ENCODE data around the gene SMS.
"Not testable (repeated sequence)": the region's sequence is repeated elsewhere in the genome, so short reads cannot be mapped to it uniquely, and the experiment has no call there.

The SMS gene

DNA sequence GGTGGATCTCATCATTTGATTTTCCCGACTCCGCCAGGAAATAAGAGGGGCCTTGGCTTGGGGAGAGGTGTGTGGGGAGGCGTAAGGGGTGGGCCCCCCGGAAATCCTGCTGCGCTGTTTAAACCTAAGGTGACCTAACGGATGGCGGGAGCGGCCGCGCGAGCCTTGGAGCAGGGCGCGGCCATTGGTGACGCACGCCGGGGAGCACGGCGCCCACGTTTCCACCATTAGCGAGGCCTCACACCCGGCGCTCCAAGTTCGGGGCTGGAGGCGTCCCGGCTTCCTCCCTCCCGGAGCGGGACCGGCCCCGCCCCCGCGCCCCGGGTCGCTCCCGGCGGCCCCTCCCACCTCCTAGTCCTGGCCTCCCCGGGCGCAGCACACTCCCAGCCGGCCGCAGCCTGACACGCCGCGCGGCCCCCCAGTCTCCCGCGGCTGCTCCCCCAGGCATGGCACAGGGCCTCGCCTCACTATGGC lies at the start of gene SMS:
TSS of gene SMS (plus strand) at position 354 of the 474 bp plus-strand sequence. CDS start at position 470, 116 bp downstream.
- DNase-seq: peak in 1 of 2 experiments; percentile 6

DNA sequence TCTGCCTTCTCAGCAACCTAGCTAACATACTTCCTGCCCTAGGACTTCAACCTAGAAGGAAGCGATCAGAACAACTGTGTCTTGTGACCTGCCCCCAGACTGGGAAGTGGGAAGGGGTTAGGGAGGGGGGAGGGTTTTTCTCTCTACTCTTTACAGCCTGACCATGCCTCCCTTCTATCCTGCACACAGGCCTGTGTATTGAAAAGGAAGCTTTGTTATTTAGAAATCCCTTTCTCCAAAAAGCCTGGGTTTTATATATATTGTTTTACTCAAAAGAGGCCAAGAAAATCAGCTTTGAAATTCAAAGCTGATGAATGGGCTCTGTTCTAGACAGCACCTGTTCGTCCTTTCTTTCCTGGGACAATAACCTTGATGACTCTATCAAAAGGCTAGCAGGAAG lies 35.2 kb upstream of the SMS start:
- DNase-seq: no peak

DNA sequence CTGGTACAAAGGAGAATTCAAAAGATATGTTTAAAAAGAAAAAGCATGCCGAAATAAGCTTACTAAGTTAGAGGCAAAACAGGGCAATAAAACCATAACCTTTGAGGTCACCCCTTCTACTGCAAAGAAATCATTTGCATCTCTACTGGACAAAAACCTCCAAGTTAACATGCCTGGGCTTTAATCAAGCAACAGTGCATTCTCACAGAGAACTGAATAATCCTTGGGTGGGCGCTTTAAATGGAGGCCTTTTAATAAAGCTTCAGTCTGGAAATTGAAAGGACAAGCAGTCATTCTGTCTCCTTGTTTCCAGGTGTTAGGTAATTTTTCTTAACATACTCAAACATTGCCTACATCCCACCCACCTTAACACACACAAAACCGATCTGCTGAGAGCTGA lies 34.6 kb upstream of the SMS start:
- no peak for DNase-seq

DNA sequence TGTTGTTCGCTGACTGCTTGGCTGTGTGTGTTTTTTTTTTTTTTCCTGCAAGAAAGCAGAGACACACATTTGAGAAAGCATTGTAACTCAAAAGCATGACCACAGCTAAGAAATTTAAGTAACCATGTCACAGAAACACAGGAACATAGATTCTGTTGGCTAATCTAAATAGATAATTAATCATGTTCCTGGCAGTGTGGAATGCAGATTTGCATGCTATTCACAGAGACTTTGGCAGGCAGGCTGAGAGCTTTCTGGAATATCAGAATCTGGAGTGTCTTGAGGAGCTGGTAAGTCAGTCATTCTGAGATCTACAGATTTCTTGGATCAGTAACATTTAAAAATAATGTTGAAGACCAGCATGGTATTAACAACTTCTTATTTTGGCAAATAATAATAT lies 33.2 kb upstream of the SMS start:
- no peak for DNase-seq

DNA sequence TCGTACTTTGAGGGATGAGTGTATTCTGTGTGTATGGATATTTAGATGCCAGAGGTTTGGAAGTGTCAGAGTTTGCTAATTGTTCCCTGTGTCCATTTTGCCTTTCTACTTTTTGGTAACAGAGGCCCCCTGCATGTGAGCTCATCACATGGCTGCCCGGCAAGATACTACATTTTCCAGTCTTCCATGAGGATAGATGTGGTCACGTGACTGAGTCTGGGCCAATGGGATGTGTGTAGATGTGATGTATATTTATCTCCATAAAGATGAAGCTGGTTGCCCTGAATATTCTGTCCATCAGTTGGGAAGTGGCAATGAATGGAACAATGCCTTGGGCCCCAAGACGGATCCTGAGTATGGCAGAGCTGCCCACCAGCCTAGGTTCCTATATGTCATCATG lies 29.0 kb upstream of the SMS start:
- no peak for DNase-seq

DNA sequence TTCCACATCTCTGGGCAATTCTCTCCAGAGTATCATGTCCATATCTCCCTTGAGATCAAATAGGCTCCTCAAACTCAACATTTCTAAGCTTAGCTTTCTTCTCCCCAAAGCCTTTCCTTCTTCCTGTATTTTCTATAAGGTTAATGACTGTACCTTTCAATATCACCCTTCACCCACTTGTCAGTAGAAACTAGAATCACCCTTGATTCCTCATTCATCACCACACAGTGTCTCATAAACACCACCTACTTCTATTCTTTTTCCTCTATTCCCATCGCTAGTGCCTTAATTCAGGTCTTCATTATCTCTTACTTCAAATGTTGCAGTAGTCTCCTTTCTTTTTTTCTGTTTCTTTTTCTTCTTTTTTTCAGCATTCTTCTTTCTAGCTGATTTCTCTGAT lies 28.3 kb upstream of the SMS start:
- no peak for DNase-seq

DNA sequence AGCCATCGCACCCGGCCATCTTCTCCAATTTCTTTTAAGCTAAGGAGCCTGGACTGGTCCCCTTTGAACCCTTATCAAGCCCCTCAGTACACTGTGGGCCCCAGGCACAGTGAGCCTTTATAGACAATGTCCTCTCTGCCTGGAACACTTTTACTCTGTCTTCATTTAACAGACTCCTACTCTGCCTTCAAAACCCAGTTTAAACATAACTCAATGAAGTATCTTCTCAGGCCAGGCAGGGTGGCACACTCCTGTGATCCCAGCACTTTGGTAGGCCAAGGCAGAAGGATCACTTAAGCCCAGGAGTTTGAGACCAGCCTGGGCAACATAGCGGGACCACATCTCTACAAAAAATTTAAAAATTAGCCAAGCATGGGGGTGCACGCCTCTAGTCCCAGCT lies 27.5 kb upstream of the SMS start:
- DNase-seq: no peak

DNA sequence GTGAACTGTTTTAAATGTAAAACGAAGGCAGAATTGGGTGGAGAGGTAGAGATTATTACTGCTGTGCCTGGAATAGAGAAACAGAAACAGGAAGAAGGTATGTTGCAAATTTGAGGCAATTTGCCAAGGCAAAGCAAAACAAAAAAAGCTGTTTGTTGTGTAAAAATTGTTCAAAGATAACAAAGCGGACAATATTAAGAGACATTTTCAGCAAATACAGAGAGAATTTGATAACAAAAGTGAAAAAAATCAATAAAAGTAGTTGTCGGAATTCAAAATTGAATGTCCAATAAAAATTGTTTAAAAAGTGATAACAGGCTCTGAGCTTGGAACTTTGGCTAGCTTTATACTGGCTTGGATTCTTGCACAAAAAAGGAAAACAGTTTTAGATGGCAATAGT lies 14.4 kb upstream of the SMS start:
- no peak for DNase-seq

DNA sequence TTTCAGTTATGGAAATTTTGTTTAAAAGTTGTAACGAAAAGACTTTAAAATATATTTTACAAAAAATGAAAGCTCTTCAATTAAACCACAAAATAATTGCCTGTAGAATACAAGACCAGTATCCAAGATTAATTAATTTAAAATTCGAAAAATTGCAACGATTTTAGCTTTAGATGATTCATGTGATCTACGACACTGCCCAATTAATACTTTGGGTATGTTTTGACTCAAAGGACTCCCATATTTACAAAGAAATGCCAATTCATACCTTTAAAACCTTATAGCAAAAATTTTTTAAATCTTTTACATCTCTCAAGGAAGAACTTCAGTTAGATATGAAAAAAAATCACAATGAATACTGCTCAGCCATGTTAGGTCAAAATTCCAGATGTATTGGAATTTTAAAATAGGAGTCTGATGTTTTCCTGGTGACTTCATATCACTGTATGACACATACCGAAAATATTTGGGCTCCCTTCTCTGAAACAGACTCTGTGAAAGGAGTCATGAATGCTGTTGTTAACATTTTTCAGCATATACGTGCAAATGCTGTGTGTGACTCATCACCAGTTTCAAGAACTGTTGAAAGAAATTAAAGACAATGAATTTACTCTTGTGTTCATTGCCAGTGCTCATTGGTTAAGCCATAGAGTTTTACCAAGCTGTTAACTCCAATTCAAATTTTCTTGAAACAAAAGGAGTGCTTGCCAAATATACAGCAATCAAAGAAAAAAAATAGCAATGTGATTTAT lies 13.8 kb upstream of the SMS start:
- DNase-seq: no peak

DNA sequence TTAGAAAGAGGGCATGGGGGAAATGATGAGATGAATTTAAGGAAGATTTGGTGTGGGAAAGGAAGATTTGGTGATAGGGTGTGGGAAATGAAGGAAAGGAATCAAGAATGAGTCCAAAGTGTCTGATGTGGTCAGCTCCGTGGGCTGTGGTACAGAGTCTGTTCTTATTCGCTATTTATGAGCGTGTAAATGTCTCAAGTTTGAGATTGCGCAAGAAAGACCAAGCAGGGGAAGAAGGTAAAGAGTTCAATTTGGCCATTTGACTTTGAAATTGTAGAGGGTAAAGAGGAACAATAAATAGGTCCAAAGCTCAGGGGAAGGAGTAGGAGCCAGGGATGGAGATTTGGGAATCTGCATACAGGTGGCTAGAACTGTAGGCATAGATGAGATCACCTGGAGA lies 11.3 kb upstream of the SMS start:
- no peak for DNase-seq

DNA sequence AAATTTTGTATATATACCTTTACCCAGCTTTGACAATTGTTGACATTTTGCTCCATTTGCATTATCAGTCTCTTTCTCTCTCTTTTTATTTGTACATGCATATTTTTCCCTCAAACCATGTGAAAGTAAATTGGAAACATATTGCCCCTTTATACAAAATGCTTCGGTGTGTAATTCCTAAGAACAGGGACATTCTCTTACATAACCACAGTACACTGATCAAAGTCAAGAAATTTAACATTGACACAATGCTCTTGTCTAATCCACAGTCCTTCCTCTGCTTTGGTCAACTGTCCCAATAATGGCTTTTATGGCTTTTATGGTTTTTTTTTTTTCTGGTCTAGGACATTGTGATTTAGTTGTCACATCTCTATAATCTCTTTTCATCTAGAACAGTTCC lies 9.5 kb upstream of the SMS start:
- DNase-seq: no peak

DNA sequence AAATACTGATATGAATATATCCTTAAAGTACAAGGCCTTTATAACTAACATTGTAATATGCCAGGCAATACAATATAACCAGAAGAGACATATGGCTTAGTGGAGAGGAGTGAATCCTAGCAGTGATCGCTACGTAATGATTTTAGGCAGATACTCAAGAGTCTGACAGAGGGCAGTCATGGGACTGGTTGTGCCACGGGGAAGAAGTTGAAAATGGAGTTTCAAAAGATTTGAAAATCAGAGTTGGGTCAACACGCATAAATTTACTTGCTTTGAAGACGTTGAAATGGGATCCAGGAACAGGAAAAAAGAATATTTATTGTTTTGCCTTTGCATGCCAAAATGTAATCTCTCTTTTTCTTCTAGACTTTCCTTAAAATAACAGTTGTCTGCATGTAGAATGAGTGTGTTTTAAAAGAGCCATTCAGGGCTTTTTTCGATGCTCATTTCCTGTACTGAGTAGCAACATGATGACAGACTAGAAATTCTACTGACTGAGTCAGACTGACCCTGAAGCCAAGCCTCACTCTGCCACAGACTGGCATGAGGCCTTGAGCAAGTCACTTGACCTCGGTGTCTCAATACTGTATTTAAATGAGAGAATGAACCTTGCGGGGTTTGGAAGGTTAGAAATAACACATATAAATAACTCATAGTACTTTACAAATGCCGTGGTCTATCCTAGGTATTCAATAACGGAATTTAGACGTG lies 8.1 kb upstream of the SMS start:
- DNase-seq: no peak

DNA sequence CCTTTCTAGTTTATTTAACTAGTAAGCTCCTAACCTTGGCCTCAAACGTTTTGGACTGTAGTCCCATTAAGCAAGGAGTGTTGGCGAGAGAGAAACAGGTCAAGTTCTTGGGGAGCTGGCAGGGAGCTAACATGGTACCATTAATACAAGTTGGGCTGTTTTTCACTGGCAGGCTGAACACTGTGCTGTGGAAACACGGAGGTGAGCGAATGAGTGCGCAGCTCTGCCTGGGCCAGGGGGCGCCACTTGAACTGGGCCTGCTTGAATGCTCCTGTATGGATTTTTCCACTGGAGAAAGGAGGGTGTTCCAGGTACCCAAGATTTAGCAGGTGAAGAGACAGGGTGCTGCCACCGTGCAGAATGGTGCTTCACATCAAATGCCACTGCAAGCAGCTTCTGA lies 7.4 kb upstream of the SMS start:
- no peak for DNase-seq

DNA sequence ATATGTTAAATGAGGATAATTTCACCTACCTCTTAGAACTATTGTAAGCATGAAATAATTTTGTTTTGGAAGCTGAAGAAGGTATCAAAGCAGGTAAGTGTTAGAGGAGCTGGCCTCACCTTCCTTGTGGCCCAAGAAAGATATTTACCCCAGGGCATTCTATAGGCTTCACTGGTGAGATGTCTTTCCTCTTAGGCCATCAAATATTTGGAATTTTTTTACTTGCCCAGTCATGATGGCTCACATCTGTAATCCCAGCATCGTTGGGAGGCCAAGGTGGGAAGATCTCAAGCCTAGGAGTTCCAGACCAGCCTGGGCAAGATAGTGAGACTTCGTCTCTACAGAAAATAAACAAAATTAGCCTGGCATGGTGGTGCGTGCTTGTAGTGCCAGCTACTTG lies 6.1 kb upstream of the SMS start:
- DNase-seq: no peak

DNA sequence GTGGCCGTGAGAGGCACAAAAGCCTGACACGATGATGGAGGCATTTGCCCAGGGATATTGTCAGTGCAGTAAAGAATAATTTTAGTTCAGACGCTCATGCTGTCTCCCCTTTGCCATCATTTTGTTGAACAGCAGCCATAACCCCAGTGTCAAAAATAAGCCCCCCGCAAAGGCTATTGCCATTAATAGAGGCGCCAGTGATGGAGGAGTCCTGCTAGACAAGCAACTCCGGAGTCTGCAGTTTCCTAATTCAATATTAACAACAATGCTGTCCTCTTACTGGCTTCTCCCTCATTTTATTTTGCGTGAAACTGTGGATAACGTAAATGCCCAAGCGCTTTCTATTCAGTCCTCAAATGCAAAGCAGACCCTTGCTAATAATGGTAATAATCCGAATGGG lies 603 bp upstream of the SMS start:
- DNase-seq: no peak

DNA sequence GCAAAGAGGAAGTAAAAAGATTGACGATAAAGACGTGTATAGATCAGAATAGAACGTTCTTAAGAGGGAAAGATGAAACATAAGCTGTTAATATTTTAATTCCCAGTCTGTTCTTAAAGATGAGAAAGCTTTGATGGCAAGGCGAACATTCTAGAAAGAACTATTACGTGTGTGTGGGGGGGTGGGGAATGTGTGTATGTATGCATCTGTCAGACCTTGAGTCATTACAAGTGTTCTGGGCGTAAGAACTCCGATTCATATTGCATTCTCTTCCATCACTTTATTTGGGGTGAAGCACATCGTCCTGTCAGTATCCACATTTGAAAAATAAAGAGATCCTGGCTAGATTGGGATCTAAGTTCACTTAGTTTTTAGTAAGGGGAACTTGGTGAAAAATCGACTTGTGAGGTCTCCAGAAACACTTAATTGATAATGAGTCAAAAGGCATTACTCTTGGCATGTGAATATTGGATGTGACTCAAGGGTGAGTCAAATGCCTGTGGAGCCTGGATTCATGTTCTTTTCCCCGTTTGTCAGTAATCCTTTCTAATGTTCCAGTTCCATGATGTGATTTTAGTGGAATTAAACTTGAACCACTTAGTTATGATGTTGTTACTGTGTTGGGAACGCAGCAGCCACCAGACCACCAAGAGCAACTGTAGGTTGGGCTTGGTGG lies 3.1 kb downstream of the SMS start:
- no peak for DNase-seq

DNA sequence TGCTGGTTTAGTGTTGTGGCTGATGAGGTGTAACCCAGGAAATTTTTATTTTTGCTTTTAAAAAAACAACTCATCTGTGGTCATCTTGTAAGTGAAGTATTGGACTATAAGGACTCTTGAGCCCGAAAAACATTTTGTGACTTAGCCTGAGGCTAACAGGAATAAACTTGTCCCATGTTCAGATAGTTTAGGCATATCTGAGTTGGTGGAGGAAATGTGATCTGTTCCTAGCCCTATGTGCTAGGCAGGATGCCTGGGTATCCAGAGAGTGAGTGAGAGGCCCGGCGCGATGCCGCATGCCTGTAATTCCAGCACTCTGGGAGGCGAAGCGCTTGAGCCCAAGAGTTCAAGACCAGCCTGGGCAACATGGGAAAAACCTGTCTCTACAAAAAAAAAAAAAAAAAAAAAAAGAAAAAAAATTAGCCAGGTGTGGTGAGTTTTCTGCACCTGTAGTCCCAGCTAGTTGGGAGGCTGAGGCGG lies 3.7 kb downstream of the SMS start:
- no peak for DNase-seq

DNA sequence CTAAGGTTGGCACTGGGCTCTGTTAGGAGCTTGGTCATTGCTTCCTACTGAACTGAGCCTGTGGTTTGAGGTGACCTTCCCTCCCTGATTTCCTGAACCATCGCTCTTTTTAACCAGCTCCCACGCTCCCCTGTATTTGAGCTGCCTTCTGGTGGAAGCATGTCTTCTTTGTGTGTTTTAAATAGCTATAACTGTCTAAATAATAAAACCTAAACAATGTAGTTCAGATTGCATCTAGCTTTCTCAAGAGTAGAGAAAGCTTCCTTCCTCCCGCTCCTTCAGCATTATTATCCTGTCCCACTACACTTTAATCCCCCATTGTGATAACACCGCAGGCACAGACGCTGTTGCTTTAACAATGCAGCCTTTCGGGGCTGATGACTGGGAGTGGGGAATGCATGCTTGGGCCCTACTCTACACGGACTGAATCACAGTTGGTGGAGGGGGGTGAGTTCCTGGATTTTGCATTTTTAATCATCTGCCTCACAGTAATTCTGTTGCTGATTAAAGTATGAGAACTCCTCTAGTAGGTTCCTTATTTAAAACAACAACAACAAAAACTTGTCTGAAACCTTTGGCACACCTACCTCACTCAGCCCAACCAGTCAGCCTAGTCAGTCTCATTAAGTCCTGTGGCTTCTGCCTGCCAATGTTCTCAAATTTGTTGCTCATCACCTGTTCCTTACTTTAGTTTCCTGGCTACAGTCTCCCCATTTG lies 6.6 kb downstream of the SMS start:
- DNase-seq: no peak

DNA sequence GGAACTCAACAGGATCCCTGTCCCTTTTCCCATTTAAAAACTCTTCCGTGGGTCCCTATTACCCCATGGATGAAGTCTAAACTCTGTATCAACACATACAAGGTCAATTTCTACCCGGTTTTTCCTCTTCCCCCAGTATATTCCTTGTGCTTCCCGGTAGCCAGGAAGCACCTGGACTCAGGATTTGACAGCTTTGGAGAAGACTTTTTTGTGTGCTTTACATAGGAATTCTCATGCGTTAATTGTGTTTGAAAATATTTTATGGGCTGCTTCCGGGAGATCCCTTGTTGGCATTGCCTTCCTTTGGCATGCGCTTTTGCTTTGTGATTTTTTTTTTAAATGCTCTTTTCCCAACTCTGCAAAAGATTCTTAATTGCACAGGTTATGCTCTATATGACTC lies 7.2 kb downstream of the SMS start:
- DNase-seq: no peak

DNA sequence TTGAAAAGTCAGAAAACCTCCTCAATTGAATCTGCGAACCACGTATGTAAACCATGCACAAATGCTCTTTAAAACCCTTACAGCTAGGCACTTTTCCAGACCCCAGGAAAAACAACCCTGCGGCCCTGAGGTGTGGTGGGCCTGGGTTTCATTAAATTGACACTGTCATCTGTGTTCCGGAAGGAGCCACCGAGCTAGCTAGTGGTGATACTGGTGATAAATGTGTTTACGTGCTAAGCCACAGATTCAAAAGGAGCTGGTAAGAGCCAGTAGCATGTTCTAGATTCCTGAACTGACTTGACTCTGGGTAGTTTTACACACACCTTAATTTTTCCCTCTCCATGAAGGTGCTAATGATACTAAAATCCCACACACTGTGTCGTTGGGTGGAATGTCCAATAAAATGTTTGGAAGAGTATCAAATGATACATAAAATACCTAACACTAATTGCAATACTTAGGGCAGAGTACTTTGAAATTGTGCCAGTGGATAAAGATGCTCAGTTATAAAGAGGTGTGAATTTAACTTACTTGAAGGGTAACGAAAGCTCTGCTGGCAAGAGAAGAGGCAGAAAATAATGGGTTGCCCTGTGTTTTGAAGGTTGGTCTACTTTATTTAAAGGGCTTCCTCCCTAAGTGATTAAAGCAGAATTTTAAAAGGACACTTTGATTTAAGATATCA lies 8.5 kb downstream of the SMS start:
- DNase-seq: no peak

DNA sequence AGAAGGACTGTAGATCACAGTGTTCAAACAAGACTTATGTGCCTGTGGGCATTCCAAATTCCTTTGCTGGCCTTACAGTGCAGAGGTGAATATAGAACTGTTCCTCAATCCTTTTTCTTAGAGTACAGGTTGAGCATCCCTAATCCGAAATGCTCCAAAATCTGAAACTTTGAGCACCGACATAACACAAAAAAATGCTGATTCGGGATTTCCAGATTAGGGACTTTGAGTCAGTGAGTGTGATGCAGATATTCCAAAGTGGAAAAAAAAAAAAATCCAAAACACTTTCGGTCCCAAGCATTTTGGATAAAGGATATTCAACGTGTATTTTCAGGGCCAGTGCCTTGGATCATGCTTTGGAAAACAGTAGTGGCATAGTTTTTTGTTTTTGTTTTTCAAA lies 9.2 kb downstream of the SMS start:
- no peak for DNase-seq

DNA sequence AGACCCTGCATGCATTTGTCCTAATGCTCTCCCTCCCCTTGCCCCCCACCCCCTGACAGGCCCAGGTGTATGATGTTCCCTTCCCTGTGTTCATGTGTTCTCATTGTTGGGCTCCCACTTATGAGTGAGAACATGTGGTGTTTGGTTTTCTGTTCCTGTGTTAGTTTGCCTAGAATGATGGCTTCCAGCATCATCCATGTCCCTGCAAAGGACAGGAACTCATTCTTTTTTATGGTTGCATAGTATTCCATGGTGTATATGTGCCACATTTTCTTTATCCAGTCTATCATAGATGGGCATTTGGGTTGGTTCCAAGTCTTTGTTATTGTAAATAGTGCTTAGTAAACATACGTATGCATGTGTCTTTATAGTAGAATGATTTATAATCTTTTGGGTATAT lies 10.0 kb downstream of the SMS start:
- not testable (repeated sequence) for DNase-seq

DNA sequence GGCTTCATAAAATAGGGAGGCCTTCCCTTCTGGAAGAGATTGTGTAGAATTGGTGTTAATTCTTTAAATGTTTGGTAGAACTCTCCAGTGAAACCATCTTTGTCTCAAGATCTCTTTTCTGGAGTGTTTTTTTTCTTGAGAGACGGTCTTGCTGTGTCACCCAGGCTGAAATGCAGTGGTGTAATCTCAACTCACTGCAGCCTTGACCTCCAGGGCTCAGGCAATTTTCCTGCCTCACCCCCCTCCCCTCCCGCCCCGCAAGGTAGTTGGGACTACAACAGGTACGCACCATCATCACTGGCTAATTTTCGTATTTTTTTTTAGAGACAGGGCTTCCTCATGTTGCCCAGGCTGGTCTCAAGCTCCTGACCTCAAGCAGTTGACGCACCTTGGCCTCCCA lies 12.1 kb downstream of the SMS start:
- no peak for DNase-seq
